Measurements from ENCODE around the gene DOK4. TPM values are rescaled to one million over a fixed set of nuclear protein-coding genes. Genes with fewer than 3 reads are reported as not detected.
A peak's percentile ranks its signal among the peaks of the same experiment; 100 is the strongest.
"Not testable (repeated sequence)": the region's sequence is repeated elsewhere in the genome, so short reads cannot be mapped to it uniquely, and the experiment has no call there.

The DOK4 gene
- total and polyA plus RNA-seq, 8 donors: 11.2 to 55.9 (median 31.1) TPM

DNA sequence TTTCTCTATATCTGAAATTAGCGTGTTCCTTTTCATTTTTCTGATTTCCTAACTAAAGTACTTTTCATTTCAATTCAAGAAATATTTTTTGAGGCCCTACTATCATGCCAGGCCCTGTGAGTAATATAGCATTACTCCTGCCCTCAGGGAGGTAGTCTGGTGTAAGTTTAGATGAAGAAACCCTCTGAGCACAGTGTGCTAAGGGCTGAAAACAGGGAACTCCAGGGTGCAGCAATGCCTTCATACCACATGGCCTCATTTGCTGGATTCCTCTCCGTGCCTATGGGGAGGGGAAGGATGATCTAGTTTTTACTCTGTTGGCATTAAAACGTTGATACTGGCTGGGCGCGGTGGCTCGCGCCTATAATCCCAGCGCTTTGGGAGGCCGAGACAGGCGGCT is 34.3 kb downstream of the DOK4 start:
- Histone ChIP-seq H3K4me3 (no peak overlapping the region), H3K27me3 (no peaks in the 10 kb centered on the region), H3K9me3 (no peaks in the 10 kb centered on the region), H3K36me3 (peaks cover 53 to 65% (median 64%) of the 10 kb centered on the region in 4 donors), H3K4me1 (peaks cover 9 to 23% (median 15%) of the 10 kb centered on the region in 4 donors), H3K27ac (no peak overlapping the region)
- DNase-seq: no peak
- intact Hi-C loops (cut with DNase I; ENCODE audit: low total_unique reads): no loop called here
- TF ChIP-seq POLR2AphosphoS5 (IDR thresholded peaks at IDR 0.05): no peak
- no peak for TF ChIP-seq EP300 (IDR thresholded peaks at IDR 0.05)
- WGBS, 5 donors: 92 to 98% (median 95%) methylated on average over 10 of the region's 10 CpGs

DNA sequence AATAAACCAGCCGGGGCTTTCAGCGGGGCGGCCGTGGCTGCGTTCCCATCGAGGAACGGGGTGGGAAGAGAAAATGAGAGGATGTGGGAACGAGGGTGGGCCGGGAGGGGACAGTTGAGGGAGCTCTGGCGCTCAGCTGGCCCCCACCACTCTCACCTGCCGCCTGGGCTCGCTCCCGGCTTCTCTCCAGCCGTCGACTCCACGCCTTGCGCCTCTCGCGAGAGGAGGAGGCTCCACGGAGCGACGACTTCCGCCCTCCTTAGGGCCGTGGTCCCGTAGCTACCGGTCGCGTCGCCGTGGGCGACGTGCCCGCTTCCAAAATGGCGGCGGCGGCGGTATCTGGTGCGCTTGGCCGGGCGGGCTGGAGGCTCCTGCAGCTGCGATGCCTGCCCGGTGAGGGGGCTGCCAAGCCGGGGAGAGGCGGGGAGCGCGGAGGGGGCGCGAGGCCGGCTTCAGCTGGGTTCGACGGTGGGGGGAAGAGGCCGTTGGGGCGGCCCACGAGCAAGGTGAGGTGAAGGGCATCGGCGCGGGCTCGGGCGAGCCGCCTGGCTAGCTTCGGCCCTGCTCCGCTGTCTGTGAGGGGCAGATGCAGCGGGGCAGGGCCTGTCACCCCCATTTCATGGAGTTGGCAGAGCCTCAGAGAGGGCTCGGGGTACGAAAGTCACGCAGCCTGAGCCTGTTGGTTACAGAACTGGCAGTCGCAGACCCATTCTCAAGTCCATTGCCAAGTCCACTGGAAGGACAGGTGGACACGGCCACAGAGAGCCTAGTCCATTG is 38.9 kb downstream of the DOK4 start, which contains the start of the genes CIAPIN1 and COQ9:
CIAPIN1 (minus strand) TSS at position 200 of the 777 bp plus-strand sequence. CDS start 6,457 bp downstream, outside the sequence.
COQ9 (plus strand) TSS at position 294 of the 777 bp plus-strand sequence; CDS start at position 321, 27 bp downstream.
- intact Hi-C loops (cut with DNase I; ENCODE audit: low total_unique reads): no loop called here
- DNase-seq: peak; percentile 97 to 98
- H3K4me3 ChIP-seq: peak within 1 kb of the TSS; percentile 74 to 97 (median 94)
- WGBS, 5 donors: 0 to 1% (median 1%) methylated on average over 47 to 68 of the region's 68 CpGs
- TF ChIP-seq POLR2A (IDR thresholded peaks at IDR 0.05): peak in 1 of 4 donors; percentile 76
- TF ChIP-seq POLR2AphosphoS5 (IDR thresholded peaks at IDR 0.05): peak; percentile 70 to 98 (median 89)
- TF ChIP-seq EP300 (IDR thresholded peaks at IDR 0.05): no peak
- H3K27me3 ChIP-seq: no peaks in the 10 kb centered on the region
- no peaks in the 10 kb centered on the region for H3K9me3 ChIP-seq
- H3K36me3 ChIP-seq: peaks cover 15 to 18% (median 17%) of the 10 kb centered on the region in 4 donors
- peaks cover 18 to 47% (median 28%) of the 10 kb centered on the region in 4 donors for H3K4me1 ChIP-seq
- peak within 1 kb of the TSS; percentile 92 to 98 (median 95) for H3K27ac ChIP-seq

DNA sequence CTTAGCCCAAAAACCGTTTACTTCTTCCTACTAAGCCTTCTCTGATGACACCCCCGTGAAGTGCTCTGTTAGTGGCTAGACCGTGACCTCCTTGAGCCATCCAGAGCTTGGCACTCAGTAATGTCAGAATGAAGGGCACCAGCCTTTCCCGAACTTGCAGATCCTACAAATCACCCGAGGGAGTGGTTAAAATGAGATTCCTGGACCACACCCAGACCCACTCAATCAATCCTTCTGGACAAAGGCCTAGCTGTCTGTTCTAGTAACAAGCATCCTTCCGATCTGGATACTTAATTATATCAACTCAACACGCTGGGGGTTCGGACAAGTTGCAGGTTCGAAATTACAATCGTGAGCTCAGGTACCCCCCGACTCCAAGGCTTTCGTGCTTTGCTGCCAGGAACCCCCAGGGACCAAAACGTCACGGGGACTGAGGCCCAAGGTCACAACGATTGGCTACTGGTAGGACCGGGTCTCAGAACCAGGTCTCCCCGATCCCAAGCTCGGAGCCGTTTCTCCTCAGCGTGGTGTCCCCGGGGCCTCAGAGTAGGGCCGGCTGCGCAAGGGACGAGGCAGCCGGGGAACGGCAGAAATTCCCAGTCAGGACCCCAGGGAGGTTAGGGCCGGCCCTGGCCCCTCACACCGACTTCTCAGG is 39.6 kb downstream of the DOK4 start:
- intact Hi-C loops (cut with DNase I; ENCODE audit: low total_unique reads): no loop called here
- DNase-seq: peak; percentile 34 to 69
- Histone ChIP-seq H3K4me3 (peak overlapping the region; percentile 74 to 97 (median 94)), H3K27me3 (no peaks in the 10 kb centered on the region), H3K36me3 (peaks cover 8 to 11% (median 10%) of the 10 kb centered on the region in 4 donors), H3K9me3 (no peaks in the 10 kb centered on the region), H3K27ac (peak overlapping the region; percentile 92 to 98 (median 95)), H3K4me1 (peaks cover 18 to 47% (median 28%) of the 10 kb centered on the region in 4 donors)
- WGBS, 5 donors: 1 to 3% (median 2%) methylated on average over 23 to 28 of the region's 28 CpGs
- TF ChIP-seq, protein P1, sequence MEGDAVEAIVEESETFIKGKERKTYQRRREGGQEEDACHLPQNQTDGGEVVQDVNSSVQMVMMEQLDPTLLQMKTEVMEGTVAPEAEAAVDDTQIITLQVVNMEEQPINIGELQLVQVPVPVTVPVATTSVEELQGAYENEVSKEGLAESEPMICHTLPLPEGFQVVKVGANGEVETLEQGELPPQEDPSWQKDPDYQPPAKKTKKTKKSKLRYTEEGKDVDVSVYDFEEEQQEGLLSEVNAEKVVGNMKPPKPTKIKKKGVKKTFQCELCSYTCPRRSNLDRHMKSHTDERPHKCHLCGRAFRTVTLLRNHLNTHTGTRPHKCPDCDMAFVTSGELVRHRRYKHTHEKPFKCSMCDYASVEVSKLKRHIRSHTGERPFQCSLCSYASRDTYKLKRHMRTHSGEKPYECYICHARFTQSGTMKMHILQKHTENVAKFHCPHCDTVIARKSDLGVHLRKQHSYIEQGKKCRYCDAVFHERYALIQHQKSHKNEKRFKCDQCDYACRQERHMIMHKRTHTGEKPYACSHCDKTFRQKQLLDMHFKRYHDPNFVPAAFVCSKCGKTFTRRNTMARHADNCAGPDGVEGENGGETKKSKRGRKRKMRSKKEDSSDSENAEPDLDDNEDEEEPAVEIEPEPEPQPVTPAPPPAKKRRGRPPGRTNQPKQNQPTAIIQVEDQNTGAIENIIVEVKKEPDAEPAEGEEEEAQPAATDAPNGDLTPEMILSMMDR (IDR thresholded peaks at IDR 0.05): no peak
- TF ChIP-seq EP300 (IDR thresholded peaks at IDR 0.05) (no peak), POLR2A (IDR thresholded peaks at IDR 0.05) (no peak), POLR2AphosphoS5 (IDR thresholded peaks at IDR 0.05) (no peak)

DNA sequence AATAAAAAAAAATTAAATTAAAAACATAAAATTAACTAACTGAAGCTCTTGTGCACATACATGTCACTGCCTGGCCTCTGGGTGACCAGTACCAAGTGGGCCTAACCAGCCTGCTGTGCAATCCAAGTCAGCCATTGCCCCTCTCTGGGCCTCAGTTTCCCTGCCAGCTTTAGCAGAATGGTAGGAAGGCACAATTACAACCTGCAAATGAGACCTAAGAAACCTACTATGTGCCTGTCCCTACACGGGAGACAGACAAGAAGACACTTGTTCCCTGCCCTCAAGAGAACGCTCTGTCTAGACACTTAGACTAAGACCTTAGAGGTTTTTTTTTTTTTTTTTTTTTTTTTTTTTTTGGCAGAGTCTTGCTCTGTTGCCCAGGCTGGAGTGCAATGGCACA is 40.8 kb downstream of the DOK4 start:
- no peak for TF ChIP-seq POLR2AphosphoS5 (IDR thresholded peaks at IDR 0.05)
- no peak for TF ChIP-seq EP300 (IDR thresholded peaks at IDR 0.05)
- TF ChIP-seq, protein P1 (IDR thresholded peaks at IDR 0.05): no peak
- TF ChIP-seq POLR2A (IDR thresholded peaks at IDR 0.05): no peak
- no peak for DNase-seq
- H3K4me1 ChIP-seq: peaks cover 18 to 47% (median 28%) of the 10 kb centered on the region in 4 donors
- H3K4me3 ChIP-seq: no peak overlapping the region
- peaks cover 3 to 7% (median 4%) of the 10 kb centered on the region in 4 donors for H3K36me3 ChIP-seq
- H3K27me3 ChIP-seq: no peaks in the 10 kb centered on the region
- intact Hi-C loops (cut with DNase I; ENCODE audit: low total_unique reads): no loop called here
- no peak overlapping the region for H3K27ac ChIP-seq
- peaks cover 0 to 4% (median 0%) of the 10 kb centered on the region in 4 donors for H3K9me3 ChIP-seq
- 93 to 97% (median 95%) methylated on average over 2 of the region's 2 CpGs for WGBS, 5 donors

DNA sequence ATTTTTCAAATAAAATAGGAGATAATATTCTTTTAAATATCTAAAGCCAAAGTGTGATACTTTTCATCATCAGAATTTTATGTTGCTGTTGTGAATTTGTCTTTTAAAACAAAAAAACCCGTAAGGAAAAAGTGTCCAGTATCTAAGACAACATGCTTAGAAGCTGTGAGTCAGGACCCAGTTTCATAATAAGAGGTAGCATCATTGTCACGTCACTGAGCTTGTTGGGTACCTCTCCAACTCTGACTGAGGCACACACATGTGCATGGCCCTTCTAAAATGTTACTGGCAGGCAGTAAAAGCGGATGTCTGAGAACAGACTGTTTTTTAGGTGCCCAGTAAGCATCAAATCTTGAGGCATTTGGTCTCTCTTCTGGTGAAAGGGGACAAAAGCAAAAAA is 41.6 kb downstream of the DOK4 start:
- DNase-seq: no peak
- TF ChIP-seq EP300 (IDR thresholded peaks at IDR 0.05) (no peak), POLR2A (IDR thresholded peaks at IDR 0.05) (no peak), POLR2AphosphoS5 (IDR thresholded peaks at IDR 0.05) (no peak)
- TF ChIP-seq, protein P1 (IDR thresholded peaks at IDR 0.05): no peak
- H3K4me3 ChIP-seq: no peak overlapping the region
- H3K9me3 ChIP-seq: peaks cover 0 to 12% (median 2%) of the 10 kb centered on the region in 4 donors
- intact Hi-C loops (cut with DNase I; ENCODE audit: low total_unique reads): no loop called here
- no peaks in the 10 kb centered on the region for H3K27me3 ChIP-seq
- peaks cover 18 to 45% (median 28%) of the 10 kb centered on the region in 4 donors for H3K4me1 ChIP-seq
- no peak overlapping the region for H3K27ac ChIP-seq
- WGBS, 5 donors: 79 to 90% (median 85%) methylated on average over 3 of the region's 3 CpGs
- H3K36me3 ChIP-seq: peaks cover 11 to 14% (median 12%) of the 10 kb centered on the region in 4 donors

DNA sequence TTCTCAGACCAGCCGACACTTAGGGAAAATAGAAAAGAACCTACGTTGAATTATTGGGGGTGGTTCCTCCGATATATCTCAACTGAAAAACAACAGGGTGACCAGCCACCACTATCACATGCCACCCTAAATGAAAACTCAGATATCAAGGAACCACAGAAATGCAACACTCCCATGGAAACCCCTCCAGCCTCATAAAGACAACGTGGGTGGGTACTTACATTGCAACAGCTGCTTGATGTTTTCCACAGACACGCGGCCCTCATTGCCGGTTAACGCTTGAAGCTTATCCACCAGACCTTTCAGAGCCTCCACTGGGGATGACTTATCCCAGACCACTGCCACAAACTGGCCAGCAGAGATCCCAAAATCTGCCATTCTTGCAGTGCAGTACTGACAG is 45.7 kb downstream of the DOK4 start:
- WGBS, 5 donors: 75 to 99% (median 95%) methylated on average over 8 of the region's 8 CpGs
- H3K4me3 ChIP-seq; DNase-seq; H3K27ac ChIP-seq; intact Hi-C loops (cut with DNase I; ENCODE audit: low total_unique reads); H3K27me3 ChIP-seq: not testable (repeated sequence)
- Histone ChIP-seq H3K36me3 (peaks cover 38 to 56% (median 52%) of the 10 kb centered on the region in 4 donors), H3K9me3 (peaks cover 0 to 13% (median 2%) of the 10 kb centered on the region in 4 donors), H3K4me1 (peaks cover 0 to 12% (median 3%) of the 10 kb centered on the region in 4 donors)

DNA sequence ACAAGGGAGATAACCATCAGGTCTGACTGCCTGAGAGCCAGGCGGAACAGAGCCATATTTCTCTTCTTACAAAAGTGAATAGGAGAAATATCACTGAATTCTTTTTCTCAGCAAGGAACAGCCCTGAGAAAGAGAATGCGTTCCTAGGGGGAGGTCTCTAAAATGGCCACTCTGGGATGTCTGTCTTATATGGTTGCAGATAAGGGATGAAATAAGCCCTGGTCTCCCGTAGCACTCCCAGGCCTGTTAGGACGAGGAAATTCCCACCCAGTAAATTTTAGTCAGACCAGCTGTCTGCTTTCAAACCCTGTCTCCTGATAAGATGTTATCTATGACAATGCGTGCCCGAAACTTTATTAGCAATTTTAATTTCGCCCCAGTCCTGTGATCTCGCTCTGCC is 46.3 kb downstream of the DOK4 start:
- H3K36me3 ChIP-seq: peaks cover 44 to 62% (median 58%) of the 10 kb centered on the region in 4 donors
- H3K27me3 ChIP-seq; H3K4me1 ChIP-seq; DNase-seq; intact Hi-C loops (cut with DNase I; ENCODE audit: low total_unique reads); H3K27ac ChIP-seq; H3K4me3 ChIP-seq: not testable (repeated sequence)
- H3K9me3 ChIP-seq: peaks cover 0 to 13% (median 2%) of the 10 kb centered on the region in 4 donors
- 95 to 98% (median 97%) methylated on average over 8 of the region's 8 CpGs for WGBS, 5 donors
